ENCODE measurements around the gene DSC1.

DSC1 gene

GRCh38 chr18:31149351-31149750, 13.3 kb downstream of the DSC1 start:
- Histone ChIP-seq H3K4me3 (ENCODE audit: low read depth, low read length) (no peak overlapping the region), H3K27me3 (ENCODE audit: insufficient read depth, low read depth, severe bottlenecking) (no peaks in the 10 kb centered on the region), H3K9me3 (ENCODE audit: severe bottlenecking) (no peaks in the 10 kb centered on the region), H3K36me3 (no peaks in the 10 kb centered on the region), H3K27ac (no peak overlapping the region)
- no peak for TF ChIP-seq CTCF (IDR thresholded peaks at IDR 0.05; ENCODE audit: low read depth, low read length)
- no peak for DNase-seq

GRCh38 chr18:31148600-31148999, 14.1 kb downstream of the DSC1 start:
- Histone ChIP-seq H3K9me3 (ENCODE audit: severe bottlenecking) (no peaks in the 10 kb centered on the region), H3K27me3 (ENCODE audit: insufficient read depth, low read depth, severe bottlenecking) (no peaks in the 10 kb centered on the region), H3K4me3 (ENCODE audit: low read depth, low read length) (no peak overlapping the region), H3K36me3 (no peaks in the 10 kb centered on the region), H3K27ac (no peak overlapping the region)
- no peak for TF ChIP-seq CTCF (IDR thresholded peaks at IDR 0.05; ENCODE audit: low read depth, low read length)
- DNase-seq: no peak

- H3K36me3 ChIP-seq: no peaks in the 10 kb centered on the region
- no peaks in the 10 kb centered on the region for H3K9me3 ChIP-seq (ENCODE audit: severe bottlenecking)
- H3K27me3 ChIP-seq (ENCODE audit: insufficient read depth, low read depth, severe bottlenecking): no peaks in the 10 kb centered on the region
- no peak for DNase-seq
- no peak overlapping the region for H3K27ac ChIP-seq
- no peak overlapping the region for H3K4me3 ChIP-seq (ENCODE audit: low read depth, low read length)
- TF ChIP-seq CTCF (IDR thresholded peaks at IDR 0.05; ENCODE audit: low read depth, low read length): no peak
Observed at GRCh38 chr18:31146809-31147208, 15.8 kb downstream of the DSC1 start.

GRCh38 chr18:31143025-31143424, 19.6 kb downstream of the DSC1 start:
- DNase-seq: no peak
- Histone ChIP-seq H3K27me3 (ENCODE audit: insufficient read depth, low read depth, severe bottlenecking) (no peaks in the 10 kb centered on the region), H3K9me3 (ENCODE audit: severe bottlenecking) (no peaks in the 10 kb centered on the region), H3K4me3 (ENCODE audit: low read depth, low read length) (no peak overlapping the region), H3K27ac (no peak overlapping the region), H3K36me3 (no peaks in the 10 kb centered on the region)
- TF ChIP-seq CTCF (IDR thresholded peaks at IDR 0.05; ENCODE audit: low read depth, low read length): no peak

GRCh38 chr18:31138709-31139108, 23.9 kb downstream of the DSC1 start:
- Histone ChIP-seq H3K27ac (no peak overlapping the region), H3K36me3 (no peaks in the 10 kb centered on the region), H3K4me3 (ENCODE audit: low read depth, low read length) (no peak overlapping the region), H3K27me3 (ENCODE audit: insufficient read depth, low read depth, severe bottlenecking) (no peaks in the 10 kb centered on the region), H3K9me3 (ENCODE audit: severe bottlenecking) (no peaks in the 10 kb centered on the region)
- no peak for DNase-seq
- TF ChIP-seq CTCF (IDR thresholded peaks at IDR 0.05; ENCODE audit: low read depth, low read length): no peak

- H3K4me3 ChIP-seq (ENCODE audit: low read depth, low read length): no peak overlapping the region
- no peak for TF ChIP-seq CTCF (IDR thresholded peaks at IDR 0.05; ENCODE audit: low read depth, low read length)
Observed at GRCh38 chr18:31134988-31135529, 27.6 kb downstream of the DSC1 start.

More at GRCh38 chr18:31134988-31135529, 27.6 kb downstream of the DSC1 start:
- Histone ChIP-seq H3K9me3 (ENCODE audit: severe bottlenecking) (no peaks in the 10 kb centered on the region), H3K27ac (no peak overlapping the region), H3K27me3 (ENCODE audit: insufficient read depth, low read depth, severe bottlenecking) (no peaks in the 10 kb centered on the region), H3K36me3 (no peaks in the 10 kb centered on the region)
- DNase-seq: no peak

Measured in WERI-Rb-1 (cell line).